Fibroblast of lung (primary cell): ENCODE results near the gene TRIM8. TPM values are rescaled to one million over a fixed set of nuclear protein-coding genes. Genes with fewer than 3 reads are reported as not detected.

Source experiments
- DNase-seq, 2 donors: peaks; one replicate each; pipeline versions ENCODE4 v3.0.0 to v3.0.0-alpha.2; 2010; ENCODE audit warnings: low read depth in 2 of 2
- H2AFZ ChIP-seq: 2 replicates; pipeline ENCODE4 v1.5.1; 2012; ENCODE audit warnings: low read length, control low read depth, inconsistent platforms
- H3K27ac ChIP-seq: 2 replicates; pipeline ENCODE4 v1.5.1; 2011; ENCODE audit warnings: low read length, control low read depth; ENCODE audit not compliant: insufficient read depth
- H3K27me3 ChIP-seq: 2 replicates; pipeline ENCODE4 v1.5.1; 2011; ENCODE audit warnings: mild to moderate bottlenecking, low read length; ENCODE audit not compliant: control insufficient read depth, insufficient read depth
- H3K36me3 ChIP-seq: 2 replicates; pipeline ENCODE4 v1.5.1; 2011; ENCODE audit warnings: low read length; ENCODE audit not compliant: control insufficient read depth, insufficient read depth
- H3K4me1 ChIP-seq: 2 replicates; pipeline ENCODE4 v1.5.1; 2011; ENCODE audit warnings: low read length; ENCODE audit not compliant: control insufficient read depth, insufficient read depth; ENCODE audit errors: extremely low read depth
- H3K4me2 ChIP-seq: 2 replicates; pipeline ENCODE4 v1.5.1; 2011; ENCODE audit warnings: low read length, control low read depth; ENCODE audit not compliant: insufficient read depth; ENCODE audit errors: extremely low read depth
- H3K4me3 ChIP-seq, 4 experiments: fragments of 200-600 bp in 1 of 4; sonication (generic) in 1 of 4; replicated peaks in 1 of 4; 2 replicates each; pipeline ENCODE4 v1.5.1; 2011 to 2016; ENCODE audit warnings: low read length in 4 of 4, low read depth in 3 of 4, mild to moderate bottlenecking in 3 of 4, control low read depth in 2 of 4, inconsistent platforms in 1 of 4, mixed read lengths in 1 of 4; ENCODE audit not compliant: insufficient read depth in 1 of 4; ENCODE audit errors: control extremely low read depth in 1 of 4
- H3K79me2 ChIP-seq: 2 replicates; pipeline ENCODE4 v1.5.1; 2012; ENCODE audit warnings: mild to moderate bottlenecking, low read length, inconsistent platforms; ENCODE audit not compliant: control insufficient read depth, insufficient read depth
- H3K9ac ChIP-seq: 2 replicates; pipeline ENCODE4 v1.5.1; 2011; ENCODE audit warnings: mild to moderate bottlenecking, low read length, control low read depth; ENCODE audit not compliant: insufficient read depth
- H3K9me3 ChIP-seq: 2 replicates; pipeline ENCODE4 v1.5.1; 2012; ENCODE audit warnings: low read depth, low read length; ENCODE audit not compliant: control insufficient read depth, insufficient read depth
- H4K20me1 ChIP-seq: 2 replicates; pipeline ENCODE4 v1.5.1; 2011; ENCODE audit warnings: low read length; ENCODE audit not compliant: control insufficient read depth, insufficient read depth; ENCODE audit errors: extremely low read depth
- EZH2 ChIP-seq: IDR thresholded peaks from 2 replicates; pipeline ENCODE4 v1.5.1; 2012; ENCODE audit warnings: low read length, control low read depth, mild to moderate bottlenecking; ENCODE audit errors: missing control alignments
- polyA plus RNA-seq, 2 donors: library from polyadenylated mRNA; depleted of rRNA in 1 of 2; stranded (reverse) in 1 of 2; unstranded in 1 of 2; fragments of >200 nt; gene quantifications; 2 replicates each; pipeline ENCODE4 v1.2.1, GENCODE V29; 2011 to 2012; ENCODE audit warnings: missing spikeins in 1 of 2
- total RNA-seq: library from RNA; depleted of rRNA; stranded (reverse); fragments of >200 nt; gene quantifications from 2 replicates; pipeline ENCODE4 v1.2.1, GENCODE V29; 2014
- TF ChIP-seq, protein P1 (sequence below), 2 donors: IDR thresholded peaks in 1 of 2; conservative IDR thresholded peaks in 1 of 2; 1 replicate in 1 of 2; 2 replicates in 1 of 2; pipeline ENCODE4 v1.5.1; 2011 to 2012; ENCODE audit warnings: low read length in 2 of 2, control low read depth in 1 of 2, inconsistent platforms in 1 of 2, low read depth in 1 of 2, mild to moderate bottlenecking in 1 of 2

TRIM8 gene
- total and polyA plus RNA-seq, 2 donors (not counting 1 experiment from before 2014, with no cell fraction given), result 93.2 to 143 TPM

DNA sequence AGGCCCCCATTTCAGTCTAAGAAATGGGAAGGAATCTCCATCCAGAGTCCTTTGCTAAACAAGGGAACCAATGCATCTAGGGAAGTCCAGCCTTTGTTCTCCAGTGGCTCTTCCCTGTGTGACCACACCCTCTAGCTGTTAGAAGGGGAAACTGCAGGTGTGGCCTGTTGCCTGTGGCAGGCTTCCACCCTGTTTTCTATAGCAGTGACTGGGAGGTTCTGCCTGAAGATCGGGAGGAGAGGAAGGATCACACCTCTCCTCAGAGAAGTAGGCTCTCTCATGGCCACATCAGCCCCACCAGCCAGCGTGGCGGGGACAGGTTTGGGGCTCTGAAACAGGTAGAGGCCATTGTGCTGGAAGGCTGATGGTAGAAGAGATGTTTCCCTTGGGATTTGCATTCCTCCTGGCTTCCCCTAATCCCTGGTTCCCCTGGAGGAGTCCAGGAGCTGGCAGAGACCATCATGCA, 47.7 kb upstream of the TRIM8 start:
- Histone ChIP-seq H2AFZ (no peak overlapping the region), H4K20me1 (no peaks in the 10 kb centered on the region), H3K36me3 (peaks cover 6% of the 10 kb centered on the region), H3K27ac (no peak overlapping the region), H3K4me2 (no peak overlapping the region), H3K4me1 (peaks cover 13% of the 10 kb centered on the region), H3K4me3 (no peak overlapping the region), H3K9me3 (no peaks in the 10 kb centered on the region), H3K27me3 (no peaks in the 10 kb centered on the region), H3K79me2 (no peaks in the 10 kb centered on the region), H3K9ac (no peak overlapping the region)
- no peak for TF ChIP-seq EZH2
- TF ChIP-seq, protein P1, sequence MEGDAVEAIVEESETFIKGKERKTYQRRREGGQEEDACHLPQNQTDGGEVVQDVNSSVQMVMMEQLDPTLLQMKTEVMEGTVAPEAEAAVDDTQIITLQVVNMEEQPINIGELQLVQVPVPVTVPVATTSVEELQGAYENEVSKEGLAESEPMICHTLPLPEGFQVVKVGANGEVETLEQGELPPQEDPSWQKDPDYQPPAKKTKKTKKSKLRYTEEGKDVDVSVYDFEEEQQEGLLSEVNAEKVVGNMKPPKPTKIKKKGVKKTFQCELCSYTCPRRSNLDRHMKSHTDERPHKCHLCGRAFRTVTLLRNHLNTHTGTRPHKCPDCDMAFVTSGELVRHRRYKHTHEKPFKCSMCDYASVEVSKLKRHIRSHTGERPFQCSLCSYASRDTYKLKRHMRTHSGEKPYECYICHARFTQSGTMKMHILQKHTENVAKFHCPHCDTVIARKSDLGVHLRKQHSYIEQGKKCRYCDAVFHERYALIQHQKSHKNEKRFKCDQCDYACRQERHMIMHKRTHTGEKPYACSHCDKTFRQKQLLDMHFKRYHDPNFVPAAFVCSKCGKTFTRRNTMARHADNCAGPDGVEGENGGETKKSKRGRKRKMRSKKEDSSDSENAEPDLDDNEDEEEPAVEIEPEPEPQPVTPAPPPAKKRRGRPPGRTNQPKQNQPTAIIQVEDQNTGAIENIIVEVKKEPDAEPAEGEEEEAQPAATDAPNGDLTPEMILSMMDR (conservative IDR thresholded peaks at IDR 0.05 in 1 of 2, IDR thresholded peaks at IDR 0.05 in 1 of 2; ENCODE audit: low read depth in 1 of 2, low read length in 2 of 2), result peak; percentile 69 to 84
- DNase-seq, result peak; percentile 54

- Histone ChIP-seq H3K27ac (no peak overlapping the region), H3K27me3 (no peaks in the 10 kb centered on the region), H3K9ac (no peak overlapping the region), H3K4me3 (no peak overlapping the region), H3K79me2 (no peaks in the 10 kb centered on the region), H2AFZ (no peak overlapping the region), H3K9me3 (no peaks in the 10 kb centered on the region), H3K4me1 (peaks cover 13% of the 10 kb centered on the region), H3K4me2 (peak overlapping the region; percentile 33), H4K20me1 (no peaks in the 10 kb centered on the region), H3K36me3 (peaks cover 6% of the 10 kb centered on the region)
- TF ChIP-seq, protein P1 (conservative IDR thresholded peaks at IDR 0.05 in 1 of 2, IDR thresholded peaks at IDR 0.05 in 1 of 2; ENCODE audit: low read depth in 1 of 2, low read length in 2 of 2), result no peak
- TF ChIP-seq EZH2, result no peak
- DNase-seq, result peak in 1 of 2 donors; percentile 36
Measured at GRCh38 chr10:102597131-102597991, 46.9 kb upstream of the TRIM8 start.

DNA sequence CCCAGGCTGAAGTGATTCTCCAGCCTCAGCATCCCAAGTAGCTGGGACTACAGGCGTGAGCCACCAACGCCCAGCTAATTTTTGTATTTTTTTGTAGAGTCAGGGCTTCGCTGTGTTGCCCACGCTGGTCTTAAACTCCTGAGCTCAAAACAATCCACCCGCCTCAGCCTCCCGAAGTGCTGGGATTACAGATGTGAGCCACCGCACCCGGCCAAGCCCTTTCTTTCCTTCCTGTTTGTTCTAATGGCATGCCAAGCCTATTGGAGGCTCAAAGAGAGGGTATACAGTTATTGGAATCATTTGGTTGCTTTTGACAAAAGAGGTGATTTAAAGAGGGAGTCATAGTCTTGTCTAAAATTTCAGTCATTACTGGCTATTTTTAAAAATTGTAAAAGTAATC, 46.0 kb upstream of the TRIM8 start:
- no peaks in the 10 kb centered on the region for H3K79me2 ChIP-seq
- no peak overlapping the region for H3K9ac ChIP-seq
- no peak overlapping the region for H3K4me3 ChIP-seq
- no peak for DNase-seq
- H3K4me1 ChIP-seq, result peaks cover 10% of the 10 kb centered on the region
- H3K4me2 ChIP-seq, result no peak overlapping the region
- no peaks in the 10 kb centered on the region for H3K27me3 ChIP-seq
- TF ChIP-seq, protein P1 (conservative IDR thresholded peaks at IDR 0.05 in 1 of 2, IDR thresholded peaks at IDR 0.05 in 1 of 2; ENCODE audit: low read depth in 1 of 2, low read length in 2 of 2), result no peak
- no peak for TF ChIP-seq EZH2
- H3K27ac ChIP-seq, result no peak overlapping the region
- no peaks in the 10 kb centered on the region for H4K20me1 ChIP-seq
- peaks cover 6% of the 10 kb centered on the region for H3K36me3 ChIP-seq
- H3K9me3 ChIP-seq, result no peaks in the 10 kb centered on the region
- no peak overlapping the region for H2AFZ ChIP-seq
